HepG2 (cell line): ENCODE data around the gene TLN1. TPM values are rescaled to one million over a fixed set of nuclear protein-coding genes. Genes with fewer than 3 reads are reported as not detected.

Experiments used
- ATAD3A ChIP-seq: sonication (generic); formaldehyde crosslinking; IDR thresholded peaks from 2 replicates; pipeline ENCODE4 v1.4.0; 2020; ENCODE audit warnings: missing genetic modification reagents
- FOXC1 ChIP-seq: sonication (generic); formaldehyde crosslinking; IDR thresholded peaks from 2 replicates; pipeline ENCODE4 v1.8.0; 2022; ENCODE audit warnings: mild to moderate bottlenecking, missing genetic modification reagents, borderline replicate concordance
- IRF2 ChIP-seq: IDR thresholded peaks from 2 replicates; pipeline ENCODE4 v1.6.1; 2018; ENCODE audit warnings: missing genetic modification reagents, missing compliant biosample characterization
- ISL2 ChIP-seq: sonication (generic); formaldehyde crosslinking; IDR thresholded peaks from 2 replicates; pipeline ENCODE4 v1.5.0; 2020; ENCODE audit warnings: missing genetic modification reagents
- LCORL ChIP-seq, 2 experiments: fragments of 450-650 bp in 1 of 2; sonication (generic) in 1 of 2; formaldehyde crosslinking in 1 of 2; IDR thresholded peaks; 2 replicates each; pipeline versions ENCODE4 v1.5.0 to v1.6.1; 2017 to 2020; ENCODE audit warnings: antibody characterized with exemption in 1 of 2, missing genetic modification reagents in 1 of 2
- MEIS2 ChIP-seq: sonication (generic); formaldehyde crosslinking; IDR thresholded peaks from 2 replicates; pipeline ENCODE4 v1.9.0; 2021; ENCODE audit warnings: mild to moderate bottlenecking, missing genetic modification reagents
- SP4 ChIP-seq: sonication (generic); formaldehyde crosslinking; IDR thresholded peaks from 2 replicates; pipeline ENCODE4 v1.8.1; 2023; ENCODE audit warnings: mild to moderate bottlenecking, missing genetic modification reagents
- TBX2 ChIP-seq: sonication (generic); formaldehyde crosslinking; IDR thresholded peaks from 2 replicates; pipeline ENCODE4 v1.5.0; 2020; ENCODE audit warnings: missing genetic modification reagents, mild to moderate bottlenecking, borderline replicate concordance
- TCF7 ChIP-seq: sonication (generic); IDR thresholded peaks from 2 replicates; pipeline ENCODE4 v1.6.1; 2016; ENCODE audit warnings: antibody characterized with exemption, low read depth
- ZFP1 ChIP-seq: IDR thresholded peaks from 2 replicates; pipeline ENCODE4 v1.6.1; 2016
- ZNF629 ChIP-seq: sonication (generic); formaldehyde crosslinking; conservative IDR thresholded peaks from 2 replicates; pipeline ENCODE4 v1.5.0; 2020; ENCODE audit warnings: missing genetic modification reagents
- ZNF713 ChIP-seq: sonication (generic); formaldehyde crosslinking; IDR thresholded peaks from 2 replicates; pipeline ENCODE4 v1.4.0; 2020; ENCODE audit warnings: mild to moderate bottlenecking, missing genetic modification reagents
- ZNF747 ChIP-seq: sonication (generic); formaldehyde crosslinking; IDR thresholded peaks from 2 replicates; pipeline ENCODE4 v1.8.1; 2023; ENCODE audit warnings: missing genetic modification reagents, mild to moderate bottlenecking, borderline replicate concordance
- polyA plus RNA-seq, 8 experiments: library from polyadenylated mRNA; depleted of rRNA in 3 of 8; stranded (reverse) in 7 of 8; unstranded in 1 of 8; fragments of >200 nt; fragmentation: Illumina TruSeq in 4 of 8; extraction: Trizol in 4 of 8; gene quantifications; 2 replicates each; pipeline versions ENCODE4 v1.2.1 to v1.2.3, GENCODE V29; 2011 to 2016; ENCODE audit warnings: low read depth in 4 of 8, missing spikeins in 1 of 8, mixed read lengths in 1 of 8; ENCODE audit not compliant: insufficient read depth in 1 of 8
- total RNA-seq, 5 experiments: library from RNA; depleted of rRNA; stranded (reverse); fragments of >200 nt; fragmentation: Illumina TruSeq; extraction: Trizol; gene quantifications; 2 replicates each; pipeline ENCODE4 v1.2.3, GENCODE V29; 2016; ENCODE audit warnings: low read depth in 1 of 5
- TF ChIP-seq, protein P1 (sequence below): sonication (generic); formaldehyde crosslinking; IDR thresholded peaks from 2 replicates; pipeline ENCODE4 v1.4.0; 2020; ENCODE audit warnings: missing genetic modification reagents, mild to moderate bottlenecking, borderline replicate concordance
- TF ChIP-seq, protein P2 (sequence below): IDR thresholded peaks from 2 replicates; pipeline ENCODE4 v1.6.1; 2016; ENCODE audit warnings: missing compliant biosample characterization, missing genetic modification reagents, borderline replicate concordance
- TF ChIP-seq, protein P3 (sequence below): sonication (generic); formaldehyde crosslinking; IDR thresholded peaks from 2 replicates; pipeline ENCODE4 v1.5.0; 2020; ENCODE audit warnings: missing genetic modification reagents
- TF ChIP-seq, protein P4 (sequence below): sonication (generic); formaldehyde crosslinking; IDR thresholded peaks from 2 replicates; pipeline ENCODE4 v1.5.1; 2020; ENCODE audit warnings: mild to moderate bottlenecking, moderate library complexity, missing genetic modification reagents
- TF ChIP-seq, protein P5 (sequence below): sonication (generic); formaldehyde crosslinking; IDR thresholded peaks from 2 replicates; pipeline ENCODE4 v1.5.1; 2020; ENCODE audit warnings: mild to moderate bottlenecking, missing genetic modification reagents, moderate library complexity

The TLN1 gene
- total and polyA plus RNA-seq, 2 of the 13 experiments (the other 11 are each of a cell fraction or from before 2014, with no cell fraction given), result 35.2 to 51.8 TPM

DNA sequence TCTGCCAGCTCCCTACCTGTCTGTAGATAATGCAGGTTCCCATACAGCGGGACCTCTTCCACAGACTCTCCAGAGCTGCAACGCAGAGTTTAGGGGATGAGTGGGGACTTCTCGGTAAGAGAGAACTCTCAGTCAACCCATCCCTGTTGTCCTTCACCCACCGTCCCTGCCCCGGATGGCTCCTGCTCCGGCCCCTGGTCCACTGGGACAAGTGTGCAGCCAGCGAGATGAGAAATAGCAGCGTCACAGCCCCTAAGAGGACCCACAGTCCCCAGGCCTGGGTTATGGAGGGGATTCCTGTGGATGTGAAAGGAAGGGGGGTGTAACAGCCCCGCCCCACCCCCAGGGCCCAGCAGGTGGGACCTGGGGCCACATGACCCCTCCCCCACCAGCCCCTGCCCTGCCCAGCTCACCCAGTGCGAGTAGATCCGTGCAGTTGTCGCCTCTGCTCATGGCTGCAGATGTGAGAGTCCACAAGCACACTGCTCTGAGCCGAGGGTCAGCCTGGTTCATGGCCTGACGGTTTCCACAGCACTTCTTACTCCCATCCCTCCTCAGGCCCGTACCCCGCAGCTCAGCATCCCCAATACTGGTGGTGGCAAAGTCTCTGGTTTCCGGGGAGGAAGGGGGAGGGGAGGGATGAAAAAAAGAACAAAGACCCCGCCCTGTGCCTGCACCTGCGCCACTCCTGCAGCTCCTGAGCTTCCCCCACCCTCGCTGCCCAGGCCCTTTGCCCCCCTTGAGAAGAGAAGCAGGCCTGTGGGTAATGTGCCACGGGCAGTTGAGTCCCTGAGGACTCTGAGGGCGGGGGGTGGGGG lies 81.4 kb downstream of the TLN1 start, which contains the start of gene SIT1 (continued):
- TF ChIP-seq, protein P1, sequence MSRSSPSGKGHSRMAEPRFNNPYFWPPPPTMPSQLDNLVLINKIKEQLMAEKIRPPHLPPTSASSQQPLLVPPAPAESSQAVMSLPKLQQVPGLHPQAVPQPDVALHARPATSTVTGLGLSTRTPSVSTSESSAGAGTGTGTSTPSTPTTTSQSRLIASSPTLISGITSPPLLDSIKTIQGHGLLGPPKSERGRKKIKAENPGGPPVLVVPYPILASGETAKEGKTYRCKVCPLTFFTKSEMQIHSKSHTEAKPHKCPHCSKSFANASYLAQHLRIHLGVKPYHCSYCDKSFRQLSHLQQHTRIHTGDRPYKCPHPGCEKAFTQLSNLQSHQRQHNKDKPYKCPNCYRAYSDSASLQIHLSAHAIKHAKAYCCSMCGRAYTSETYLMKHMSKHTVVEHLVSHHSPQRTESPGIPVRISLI (CRISPR knock-in tag), result peak; percentile 24; the same call in 1 of the 2 replicates
- TF ChIP-seq, protein P2, sequence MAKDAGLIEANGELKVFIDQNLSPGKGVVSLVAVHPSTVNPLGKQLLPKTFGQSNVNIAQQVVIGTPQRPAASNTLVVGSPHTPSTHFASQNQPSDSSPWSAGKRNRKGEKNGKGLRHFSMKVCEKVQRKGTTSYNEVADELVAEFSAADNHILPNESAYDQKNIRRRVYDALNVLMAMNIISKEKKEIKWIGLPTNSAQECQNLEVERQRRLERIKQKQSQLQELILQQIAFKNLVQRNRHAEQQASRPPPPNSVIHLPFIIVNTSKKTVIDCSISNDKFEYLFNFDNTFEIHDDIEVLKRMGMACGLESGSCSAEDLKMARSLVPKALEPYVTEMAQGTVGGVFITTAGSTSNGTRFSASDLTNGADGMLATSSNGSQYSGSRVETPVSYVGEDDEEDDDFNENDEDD, result peak; percentile 48; the same call in 1 of the 2 replicates
- peak; percentile 60; the same call in 1 of the 2 replicates for TF ChIP-seq TBX2 (CRISPR knock-in tag)
- no peak for TF ChIP-seq ZNF713 (CRISPR knock-in tag)
- TF ChIP-seq MEIS2 (CRISPR knock-in tag), result no peak
- no peak for TF ChIP-seq ZNF747 (CRISPR knock-in tag)
- TF ChIP-seq, protein P3, sequence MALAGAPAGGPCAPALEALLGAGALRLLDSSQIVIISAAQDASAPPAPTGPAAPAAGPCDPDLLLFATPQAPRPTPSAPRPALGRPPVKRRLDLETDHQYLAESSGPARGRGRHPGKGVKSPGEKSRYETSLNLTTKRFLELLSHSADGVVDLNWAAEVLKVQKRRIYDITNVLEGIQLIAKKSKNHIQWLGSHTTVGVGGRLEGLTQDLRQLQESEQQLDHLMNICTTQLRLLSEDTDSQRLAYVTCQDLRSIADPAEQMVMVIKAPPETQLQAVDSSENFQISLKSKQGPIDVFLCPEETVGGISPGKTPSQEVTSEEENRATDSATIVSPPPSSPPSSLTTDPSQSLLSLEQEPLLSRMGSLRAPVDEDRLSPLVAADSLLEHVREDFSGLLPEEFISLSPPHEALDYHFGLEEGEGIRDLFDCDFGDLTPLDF (CRISPR knock-in tag), result no peak
- no peak for TF ChIP-seq SP4
- no peak for TF ChIP-seq ISL2
- no peak for TF ChIP-seq ATAD3A (CRISPR knock-in tag)
- no peak for TF ChIP-seq IRF2 (CRISPR knock-in tag)
- TF ChIP-seq LCORL (IDR thresholded peaks at IDR 0.05), result no peak
- TF ChIP-seq LCORL (CRISPR knock-in tag; IDR thresholded peaks at IDR 0.05), result no peak
- TF ChIP-seq TCF7, result 0 out of 2 replicates have a peak, but pooled peaks have one; percentile 12
- TF ChIP-seq FOXC1, result no peak
- TF ChIP-seq ZFP1 (CRISPR knock-in tag), result no peak
- TF ChIP-seq, protein P4, sequence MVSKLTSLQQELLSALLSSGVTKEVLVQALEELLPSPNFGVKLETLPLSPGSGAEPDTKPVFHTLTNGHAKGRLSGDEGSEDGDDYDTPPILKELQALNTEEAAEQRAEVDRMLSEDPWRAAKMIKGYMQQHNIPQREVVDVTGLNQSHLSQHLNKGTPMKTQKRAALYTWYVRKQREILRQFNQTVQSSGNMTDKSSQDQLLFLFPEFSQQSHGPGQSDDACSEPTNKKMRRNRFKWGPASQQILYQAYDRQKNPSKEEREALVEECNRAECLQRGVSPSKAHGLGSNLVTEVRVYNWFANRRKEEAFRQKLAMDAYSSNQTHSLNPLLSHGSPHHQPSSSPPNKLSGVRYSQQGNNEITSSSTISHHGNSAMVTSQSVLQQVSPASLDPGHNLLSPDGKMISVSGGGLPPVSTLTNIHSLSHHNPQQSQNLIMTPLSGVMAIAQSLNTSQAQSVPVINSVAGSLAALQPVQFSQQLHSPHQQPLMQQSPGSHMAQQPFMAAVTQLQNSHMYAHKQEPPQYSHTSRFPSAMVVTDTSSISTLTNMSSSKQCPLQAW (CRISPR knock-in tag), result peak; percentile 30; the same call in 1 of the 2 replicates
- TF ChIP-seq, protein P5, sequence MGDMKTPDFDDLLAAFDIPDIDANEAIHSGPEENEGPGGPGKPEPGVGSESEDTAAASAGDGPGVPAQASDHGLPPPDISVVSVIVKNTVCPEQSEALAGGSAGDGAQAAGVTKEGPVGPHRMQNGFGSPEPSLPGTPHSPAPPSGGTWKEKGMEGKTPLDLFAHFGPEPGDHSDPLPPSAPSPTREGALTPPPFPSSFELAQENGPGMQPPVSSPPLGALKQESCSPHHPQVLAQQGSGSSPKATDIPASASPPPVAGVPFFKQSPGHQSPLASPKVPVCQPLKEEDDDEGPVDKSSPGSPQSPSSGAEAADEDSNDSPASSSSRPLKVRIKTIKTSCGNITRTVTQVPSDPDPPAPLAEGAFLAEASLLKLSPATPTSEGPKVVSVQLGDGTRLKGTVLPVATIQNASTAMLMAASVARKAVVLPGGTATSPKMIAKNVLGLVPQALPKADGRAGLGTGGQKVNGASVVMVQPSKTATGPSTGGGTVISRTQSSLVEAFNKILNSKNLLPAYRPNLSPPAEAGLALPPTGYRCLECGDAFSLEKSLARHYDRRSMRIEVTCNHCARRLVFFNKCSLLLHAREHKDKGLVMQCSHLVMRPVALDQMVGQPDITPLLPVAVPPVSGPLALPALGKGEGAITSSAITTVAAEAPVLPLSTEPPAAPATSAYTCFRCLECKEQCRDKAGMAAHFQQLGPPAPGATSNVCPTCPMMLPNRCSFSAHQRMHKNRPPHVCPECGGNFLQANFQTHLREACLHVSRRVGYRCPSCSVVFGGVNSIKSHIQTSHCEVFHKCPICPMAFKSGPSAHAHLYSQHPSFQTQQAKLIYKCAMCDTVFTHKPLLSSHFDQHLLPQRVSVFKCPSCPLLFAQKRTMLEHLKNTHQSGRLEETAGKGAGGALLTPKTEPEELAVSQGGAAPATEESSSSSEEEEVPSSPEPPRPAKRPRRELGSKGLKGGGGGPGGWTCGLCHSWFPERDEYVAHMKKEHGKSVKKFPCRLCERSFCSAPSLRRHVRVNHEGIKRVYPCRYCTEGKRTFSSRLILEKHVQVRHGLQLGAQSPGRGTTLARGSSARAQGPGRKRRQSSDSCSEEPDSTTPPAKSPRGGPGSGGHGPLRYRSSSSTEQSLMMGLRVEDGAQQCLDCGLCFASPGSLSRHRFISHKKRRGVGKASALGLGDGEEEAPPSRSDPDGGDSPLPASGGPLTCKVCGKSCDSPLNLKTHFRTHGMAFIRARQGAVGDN (CRISPR knock-in tag), result peak; percentile 83
- no peak for TF ChIP-seq ZNF629 (CRISPR knock-in tag)
